ENCODE results near the gene SOX10.

DNA sequence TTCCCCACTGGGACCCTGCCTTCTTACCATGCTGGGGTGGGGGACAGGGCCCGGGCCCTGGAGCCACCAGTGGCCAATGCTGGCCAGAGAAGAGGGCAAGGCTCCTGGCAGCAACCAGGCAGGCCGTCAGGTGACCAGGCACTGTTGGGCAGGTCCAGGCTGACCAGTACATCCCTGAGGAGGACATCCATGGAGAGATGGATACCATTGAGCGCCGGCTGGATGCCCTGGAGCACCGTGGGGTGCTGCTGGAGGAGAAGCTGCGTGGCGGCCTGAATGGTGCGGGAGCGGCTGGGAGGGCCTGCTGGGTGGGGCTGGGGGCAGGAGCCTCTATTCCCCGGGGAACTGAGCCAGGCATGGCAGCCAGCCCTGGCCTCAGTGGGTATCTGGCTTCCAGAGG lies 52.0 kb downstream of the SOX10 start:
- TF ChIP-seq, protein P1, sequence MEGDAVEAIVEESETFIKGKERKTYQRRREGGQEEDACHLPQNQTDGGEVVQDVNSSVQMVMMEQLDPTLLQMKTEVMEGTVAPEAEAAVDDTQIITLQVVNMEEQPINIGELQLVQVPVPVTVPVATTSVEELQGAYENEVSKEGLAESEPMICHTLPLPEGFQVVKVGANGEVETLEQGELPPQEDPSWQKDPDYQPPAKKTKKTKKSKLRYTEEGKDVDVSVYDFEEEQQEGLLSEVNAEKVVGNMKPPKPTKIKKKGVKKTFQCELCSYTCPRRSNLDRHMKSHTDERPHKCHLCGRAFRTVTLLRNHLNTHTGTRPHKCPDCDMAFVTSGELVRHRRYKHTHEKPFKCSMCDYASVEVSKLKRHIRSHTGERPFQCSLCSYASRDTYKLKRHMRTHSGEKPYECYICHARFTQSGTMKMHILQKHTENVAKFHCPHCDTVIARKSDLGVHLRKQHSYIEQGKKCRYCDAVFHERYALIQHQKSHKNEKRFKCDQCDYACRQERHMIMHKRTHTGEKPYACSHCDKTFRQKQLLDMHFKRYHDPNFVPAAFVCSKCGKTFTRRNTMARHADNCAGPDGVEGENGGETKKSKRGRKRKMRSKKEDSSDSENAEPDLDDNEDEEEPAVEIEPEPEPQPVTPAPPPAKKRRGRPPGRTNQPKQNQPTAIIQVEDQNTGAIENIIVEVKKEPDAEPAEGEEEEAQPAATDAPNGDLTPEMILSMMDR (IDR thresholded peaks at IDR 0.05), result no peak
- no peak for TF ChIP-seq POLR2A (IDR thresholded peaks at IDR 0.05)
